ENCODE results near the gene NPRL2.

NPRL2 gene

GRCh38 chr3:50380405-50381085 lies 30.0 kb upstream of the NPRL2 start:
- TF ChIP-seq TEAD4 (IDR thresholded peaks at IDR 0.05) (no peak), MAX (IDR thresholded peaks at IDR 0.05) (no peak), EP300 (IDR thresholded peaks at IDR 0.05; ENCODE audit: borderline replicate concordance) (no peak), RAD21 (IDR thresholded peaks at IDR 0.05; ENCODE audit: low read depth) (no peak), TCF12 (IDR thresholded peaks at IDR 0.05; ENCODE audit: low read depth) (no peak), EGR1 (IDR thresholded peaks at IDR 0.05) (no peak), REST (IDR thresholded peaks at IDR 0.05; ENCODE audit: low read depth) (no peak), YY1 (IDR thresholded peaks at IDR 0.05; ENCODE audit: low read depth) (no peak), USF1 (IDR thresholded peaks at IDR 0.05) (no peak), FOXM1 (IDR thresholded peaks at IDR 0.05; ENCODE audit: borderline replicate concordance, low read depth) (no peak), ZBTB7A (IDR thresholded peaks at IDR 0.05; ENCODE audit: low read depth) (no peak)

GRCh38 chr3:50378757-50379156 lies 28.2 kb upstream of the NPRL2 start:
- TF ChIP-seq TAF1 (IDR thresholded peaks at IDR 0.05; ENCODE audit: low read depth), result no peak
- TF ChIP-seq NFIC (IDR thresholded peaks at IDR 0.05), result no peak
- TF ChIP-seq EP300 (IDR thresholded peaks at IDR 0.05; ENCODE audit: borderline replicate concordance), result no peak
- no peak for TF ChIP-seq FOXM1 (IDR thresholded peaks at IDR 0.05; ENCODE audit: borderline replicate concordance, low read depth)
- no peak for TF ChIP-seq TEAD4 (IDR thresholded peaks at IDR 0.05)
- TF ChIP-seq CEBPB (IDR thresholded peaks at IDR 0.05), result no peak
- TF ChIP-seq YY1 (IDR thresholded peaks at IDR 0.05; ENCODE audit: low read depth), result no peak
- no peak for TF ChIP-seq ZBTB7A (IDR thresholded peaks at IDR 0.05; ENCODE audit: low read depth)

GRCh38 chr3:50378024-50378423 lies 27.4 kb upstream of the NPRL2 start:
- no peak for TF ChIP-seq TAF1 (IDR thresholded peaks at IDR 0.05; ENCODE audit: low read depth)
- TF ChIP-seq CEBPB (IDR thresholded peaks at IDR 0.05), result no peak
- no peak for TF ChIP-seq CREB1 (IDR thresholded peaks at IDR 0.05; ENCODE audit: low read depth)
- no peak for TF ChIP-seq USF1 (IDR thresholded peaks at IDR 0.05)
- no peak for TF ChIP-seq YY1 (IDR thresholded peaks at IDR 0.05; ENCODE audit: low read depth)
- TF ChIP-seq REST (IDR thresholded peaks at IDR 0.05; ENCODE audit: low read depth), result no peak

GRCh38 chr3:50375258-50375931 lies 24.8 kb upstream of the NPRL2 start:
- no peak for TF ChIP-seq YY1 (IDR thresholded peaks at IDR 0.05; ENCODE audit: low read depth)
- TF ChIP-seq NFIC (IDR thresholded peaks at IDR 0.05), result no peak
- TF ChIP-seq RAD21 (IDR thresholded peaks at IDR 0.05; ENCODE audit: low read depth), result no peak
- no peak for TF ChIP-seq CREB1 (IDR thresholded peaks at IDR 0.05; ENCODE audit: low read depth)
- no peak for TF ChIP-seq TCF12 (IDR thresholded peaks at IDR 0.05; ENCODE audit: low read depth)
- no peak for TF ChIP-seq CEBPB (IDR thresholded peaks at IDR 0.05)
- no peak for TF ChIP-seq TEAD4 (IDR thresholded peaks at IDR 0.05)
- TF ChIP-seq TAF1 (IDR thresholded peaks at IDR 0.05; ENCODE audit: low read depth), result no peak
- no peak for TF ChIP-seq REST (IDR thresholded peaks at IDR 0.05; ENCODE audit: low read depth)

Data from Ishikawa (cell line).